ENCODE measurements around the gene ANKRD12. TPM values are rescaled to one million over a fixed set of nuclear protein-coding genes. Genes with fewer than 3 reads are reported as not detected.

ANKRD12 gene
- total and polyA plus RNA-seq, 2 experiments from 2014 or later: 23.9 to 92.4 TPM

- Histone ChIP-seq H3K79me2 (replicated peaks; ENCODE audit: insufficient read depth) (peaks cover 58% of the 10 kb centered on the region), H3F3A (replicated peaks; ENCODE audit: low read depth) (no peaks in the 10 kb centered on the region), H3K27ac (ENCODE audit: low read depth) (peak overlapping the region; percentile 93), H2AFZ (no peak overlapping the region), H3K4me1 (ENCODE audit: insufficient read depth) (peaks cover 50% of the 10 kb centered on the region), H3K4me3 (peak overlapping the region; percentile 81), H3K4me2 (peak overlapping the region; percentile 88), H4K20me1 (replicated peaks; ENCODE audit: insufficient read depth) (peaks cover 11% of the 10 kb centered on the region; the same call in 1 of the 2 replicates), H3K36me3 (ENCODE audit: insufficient read depth) (no peaks in the 10 kb centered on the region), H3K9me2 (ENCODE audit: insufficient read depth) (no peaks in the 10 kb centered on the region), H3K27me3 (ENCODE audit: insufficient read depth) (no peaks in the 10 kb centered on the region)
- Mint-ChIP-seq H3K27me3 (ENCODE audit: insufficient read depth, low read depth, poor library complexity) (no peaks in the 10 kb centered on the region), H3K4me1 (peaks cover 55% of the 10 kb centered on the region), H3K9me3 (no peaks in the 10 kb centered on the region), H3K4me3 (peak overlapping the region; percentile 95), H3K36me3 (ENCODE audit: low read depth) (peaks cover 12% of the 10 kb centered on the region; the same call in 2 of the 3 replicates), H3K27ac (peak overlapping the region; percentile 94)
- ATAC-seq: no peak
- no peak for TF ChIP-seq ZNF331 (CRISPR knock-in tag; IDR thresholded peaks at IDR 0.05; ENCODE audit: low read depth)
- no peak for DNase-seq (ENCODE audit: low spot score)
Observed at GRCh38 chr18:9103376-9103873, 33.2 kb upstream of the ANKRD12 start.

DNA sequence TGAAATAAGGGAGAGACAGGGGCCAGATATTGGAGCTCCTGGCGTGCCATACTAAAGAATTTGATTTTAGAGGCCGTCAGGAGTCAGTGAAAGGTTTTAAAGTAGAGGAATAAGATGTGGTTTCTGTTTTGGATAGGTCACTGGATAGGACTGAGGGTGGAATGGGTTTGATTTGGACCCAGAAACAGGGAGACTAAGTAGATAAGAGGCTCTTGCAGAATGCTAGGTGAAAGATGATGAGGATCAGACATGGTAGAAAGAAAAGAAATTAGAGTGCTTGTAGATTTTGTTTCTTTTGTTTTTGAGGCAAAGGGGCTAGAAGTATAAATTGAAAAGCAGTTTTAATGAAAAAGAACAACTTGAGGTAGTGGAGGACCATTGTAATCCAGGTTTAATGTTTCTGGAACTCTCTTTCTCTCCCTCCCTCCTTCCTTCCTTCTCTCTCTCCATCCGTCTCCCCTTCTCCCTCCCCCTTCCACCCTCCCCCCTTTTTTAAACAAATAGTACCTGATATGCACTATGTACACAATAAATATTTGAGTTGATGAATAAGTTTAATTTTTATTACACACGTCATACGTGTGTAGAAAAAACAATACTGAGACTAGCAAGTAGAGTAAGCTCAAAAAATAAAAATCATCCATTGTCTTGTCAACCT is 32.2 kb upstream of the ANKRD12 start:
- H3K4me1 Mint-ChIP-seq: peaks cover 60% of the 10 kb centered on the region
- TF ChIP-seq, protein P1, sequence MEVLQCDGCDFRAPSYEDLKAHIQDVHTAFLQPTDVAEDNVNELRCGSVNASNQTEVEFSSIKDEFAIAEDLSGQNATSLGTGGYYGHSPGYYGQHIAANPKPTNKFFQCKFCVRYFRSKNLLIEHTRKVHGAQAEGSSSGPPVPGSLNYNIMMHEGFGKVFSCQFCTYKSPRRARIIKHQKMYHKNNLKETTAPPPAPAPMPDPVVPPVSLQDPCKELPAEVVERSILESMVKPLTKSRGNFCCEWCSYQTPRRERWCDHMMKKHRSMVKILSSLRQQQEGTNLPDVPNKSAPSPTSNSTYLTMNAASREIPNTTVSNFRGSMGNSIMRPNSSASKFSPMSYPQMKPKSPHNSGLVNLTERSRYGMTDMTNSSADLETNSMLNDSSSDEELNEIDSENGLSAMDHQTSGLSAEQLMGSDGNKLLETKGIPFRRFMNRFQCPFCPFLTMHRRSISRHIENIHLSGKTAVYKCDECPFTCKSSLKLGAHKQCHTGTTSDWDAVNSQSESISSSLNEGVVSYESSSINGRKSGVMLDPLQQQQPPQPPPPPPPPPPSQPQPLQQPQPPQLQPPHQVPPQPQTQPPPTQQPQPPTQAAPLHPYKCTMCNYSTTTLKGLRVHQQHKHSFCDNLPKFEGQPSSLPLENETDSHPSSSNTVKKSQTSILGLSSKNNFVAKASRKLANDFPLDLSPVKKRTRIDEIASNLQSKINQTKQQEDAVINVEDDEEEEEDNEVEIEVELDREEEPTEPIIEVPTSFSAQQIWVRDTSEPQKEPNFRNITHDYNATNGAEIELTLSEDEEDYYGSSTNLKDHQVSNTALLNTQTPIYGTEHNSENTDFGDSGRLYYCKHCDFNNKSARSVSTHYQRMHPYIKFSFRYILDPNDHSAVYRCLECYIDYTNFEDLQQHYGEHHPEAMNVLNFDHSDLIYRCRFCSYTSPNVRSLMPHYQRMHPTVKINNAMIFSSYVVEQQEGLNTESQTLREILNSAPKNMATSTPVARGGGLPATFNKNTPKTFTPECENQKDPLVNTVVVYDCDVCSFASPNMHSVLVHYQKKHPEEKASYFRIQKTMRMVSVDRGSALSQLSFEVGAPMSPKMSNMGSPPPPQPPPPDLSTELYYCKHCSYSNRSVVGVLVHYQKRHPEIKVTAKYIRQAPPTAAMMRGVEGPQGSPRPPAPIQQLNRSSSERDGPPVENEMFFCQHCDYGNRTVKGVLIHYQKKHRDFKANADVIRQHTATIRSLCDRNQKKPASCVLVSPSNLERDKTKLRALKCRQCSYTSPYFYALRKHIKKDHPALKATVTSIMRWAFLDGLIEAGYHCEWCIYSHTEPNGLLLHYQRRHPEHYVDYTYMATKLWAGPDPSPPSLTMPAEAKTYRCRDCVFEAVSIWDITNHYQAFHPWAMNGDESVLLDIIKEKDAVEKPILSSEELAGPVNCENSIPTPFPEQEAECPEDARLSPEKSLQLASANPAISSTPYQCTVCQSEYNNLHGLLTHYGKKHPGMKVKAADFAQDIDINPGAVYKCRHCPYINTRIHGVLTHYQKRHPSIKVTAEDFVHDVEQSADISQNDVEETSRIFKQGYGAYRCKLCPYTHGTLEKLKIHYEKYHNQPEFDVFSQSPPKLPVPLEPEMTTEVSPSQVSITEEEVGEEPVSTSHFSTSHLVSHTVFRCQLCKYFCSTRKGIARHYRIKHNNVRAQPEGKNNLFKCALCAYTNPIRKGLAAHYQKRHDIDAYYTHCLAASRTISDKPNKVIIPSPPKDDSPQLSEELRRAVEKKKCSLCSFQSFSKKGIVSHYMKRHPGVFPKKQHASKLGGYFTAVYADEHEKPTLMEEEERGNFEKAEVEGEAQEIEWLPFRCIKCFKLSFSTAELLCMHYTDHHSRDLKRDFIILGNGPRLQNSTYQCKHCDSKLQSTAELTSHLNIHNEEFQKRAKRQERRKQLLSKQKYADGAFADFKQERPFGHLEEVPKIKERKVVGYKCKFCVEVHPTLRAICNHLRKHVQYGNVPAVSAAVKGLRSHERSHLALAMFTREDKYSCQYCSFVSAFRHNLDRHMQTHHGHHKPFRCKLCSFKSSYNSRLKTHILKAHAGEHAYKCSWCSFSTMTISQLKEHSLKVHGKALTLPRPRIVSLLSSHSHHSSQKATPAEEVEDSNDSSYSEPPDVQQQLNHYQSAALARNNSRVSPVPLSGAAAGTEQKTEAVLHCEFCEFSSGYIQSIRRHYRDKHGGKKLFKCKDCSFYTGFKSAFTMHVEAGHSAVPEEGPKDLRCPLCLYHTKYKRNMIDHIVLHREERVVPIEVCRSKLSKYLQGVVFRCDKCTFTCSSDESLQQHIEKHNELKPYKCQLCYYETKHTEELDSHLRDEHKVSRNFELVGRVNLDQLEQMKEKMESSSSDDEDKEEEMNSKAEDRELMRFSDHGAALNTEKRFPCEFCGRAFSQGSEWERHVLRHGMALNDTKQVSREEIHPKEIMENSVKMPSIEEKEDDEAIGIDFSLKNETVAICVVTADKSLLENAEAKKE (CRISPR knock-in tag; IDR thresholded peaks at IDR 0.05): no peak
- TF ChIP-seq CREB1 (CRISPR knock-in tag; IDR thresholded peaks at IDR 0.05; ENCODE audit: low read depth): no peak
- TF ChIP-seq EZH2phosphoT487 (IDR thresholded peaks at IDR 0.05; ENCODE audit: unreplicated experiment): no peak
- no peak for TF ChIP-seq POLR2AphosphoS5 (IDR thresholded peaks at IDR 0.05; ENCODE audit: low read depth)
- no peak for TF ChIP-seq ZNF114 (CRISPR knock-in tag; IDR thresholded peaks at IDR 0.05)
- TF ChIP-seq JUNB (IDR thresholded peaks at IDR 0.05; ENCODE audit: unreplicated experiment): no peak
- TF ChIP-seq NANOG (IDR thresholded peaks at IDR 0.05; ENCODE audit: borderline replicate concordance): no peak
- no peak for TF ChIP-seq REST (IDR thresholded peaks at IDR 0.05; ENCODE audit: unreplicated experiment)
- no peak for TF ChIP-seq ZNF331 (CRISPR knock-in tag; IDR thresholded peaks at IDR 0.05; ENCODE audit: low read depth)
- no peak for TF ChIP-seq EZH2 (IDR thresholded peaks at IDR 0.05; ENCODE audit: low read depth, unreplicated experiment)
- no peak for TF ChIP-seq STAT1 (IDR thresholded peaks at IDR 0.05; ENCODE audit: unreplicated experiment)

More for the DNA sequence above, 32.2 kb upstream of the ANKRD12 start:
- peak overlapping the region; percentile 81 for H3K4me3 ChIP-seq
- no peaks in the 10 kb centered on the region for H3F3A ChIP-seq (replicated peaks; ENCODE audit: low read depth)
- peaks cover 68% of the 10 kb centered on the region for H3K79me2 ChIP-seq (replicated peaks; ENCODE audit: insufficient read depth)
- ATAC-seq (no peak), DNase-seq (ENCODE audit: low spot score) (no peak)
- peak overlapping the region; percentile 93; the same call in 1 of the 2 replicates for H3K27ac ChIP-seq (ENCODE audit: low read depth)
- peaks cover 59% of the 10 kb centered on the region for H3K4me1 ChIP-seq (ENCODE audit: insufficient read depth)
- Mint-ChIP-seq H3K27me3 (ENCODE audit: insufficient read depth, low read depth, poor library complexity) (no peaks in the 10 kb centered on the region), H3K9me3 (no peaks in the 10 kb centered on the region), H3K27ac (peak overlapping the region; percentile 16; the same call in 1 of the 2 replicates), H3K4me3 (peak overlapping the region; percentile 95), H3K36me3 (ENCODE audit: low read depth) (peaks cover 12% of the 10 kb centered on the region; the same call in 2 of the 3 replicates)
- no peaks in the 10 kb centered on the region for H3K36me3 ChIP-seq (ENCODE audit: insufficient read depth)
- no peak overlapping the region for H2AFZ ChIP-seq
- H3K9me2 ChIP-seq (ENCODE audit: insufficient read depth): no peaks in the 10 kb centered on the region
- peak overlapping the region; percentile 88 for H3K4me2 ChIP-seq
- no peaks in the 10 kb centered on the region for H3K27me3 ChIP-seq (ENCODE audit: insufficient read depth)
- H4K20me1 ChIP-seq (replicated peaks; ENCODE audit: insufficient read depth): peaks cover 18% of the 10 kb centered on the region
